Adipocyte (in vitro differentiated cells): Measurements from ENCODE around the gene PDPK1.
"Not testable (repeated sequence)": the region's sequence is repeated elsewhere in the genome, so short reads cannot be mapped to it uniquely, and the experiment has no call there.

Experiments used
- DNase-seq: peaks from one replicate; pipeline ENCODE4 v3.0.0-alpha.2; 2015; ENCODE audit warnings: low read depth
- H3K27me3 ChIP-seq: replicated peaks from 2 replicates; pipeline ENCODE4 v1.7.0; 2013; ENCODE audit warnings: mild to moderate bottlenecking, low read length, moderate library complexity; ENCODE audit not compliant: control insufficient read depth, insufficient read depth
- H3K36me3 ChIP-seq: 2 replicates; pipeline ENCODE4 v1.7.0; 2013; ENCODE audit warnings: low read length, mild to moderate bottlenecking, moderate library complexity; ENCODE audit not compliant: control insufficient read depth, insufficient read depth, severe bottlenecking
- H3K4me1 ChIP-seq: 2 replicates; pipeline ENCODE4 v1.7.0; 2013; ENCODE audit warnings: mild to moderate bottlenecking, low read length, moderate library complexity; ENCODE audit not compliant: control insufficient read depth, insufficient read depth
- H3K4me3 ChIP-seq: 2 replicates; pipeline ENCODE4 v1.7.0; 2013; ENCODE audit warnings: mild to moderate bottlenecking, low read length, moderate library complexity
- H3K9ac ChIP-seq: 2 replicates; pipeline ENCODE4 v1.7.0; 2013; ENCODE audit warnings: mild to moderate bottlenecking, low read length, moderate library complexity
- H3K9me3 ChIP-seq: 2 replicates; pipeline ENCODE4 v1.7.0; 2013; ENCODE audit warnings: mild to moderate bottlenecking, low read length, moderate library complexity; ENCODE audit not compliant: control insufficient read depth

The PDPK1 gene

DNA sequence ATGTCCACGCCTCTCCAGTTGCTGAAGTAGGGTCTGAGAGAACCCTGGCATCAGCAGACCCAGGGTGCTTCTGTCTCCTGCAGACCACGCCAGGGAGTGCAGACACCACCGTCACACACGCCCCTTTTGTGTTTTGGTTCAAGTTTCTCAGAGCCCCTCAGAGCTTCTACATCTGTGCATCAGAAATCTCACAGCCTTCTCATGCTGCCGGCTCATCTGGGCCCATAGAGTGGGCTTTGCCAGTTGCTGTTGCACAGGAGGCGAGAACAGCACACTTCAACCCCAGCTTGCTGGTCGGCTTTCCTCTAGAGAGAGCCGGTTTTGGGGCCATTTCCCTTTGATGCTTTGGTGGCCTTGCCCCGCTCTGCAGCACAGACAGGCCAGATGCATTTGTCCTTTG, 60.9 kb downstream of the PDPK1 start:
- Histone ChIP-seq H3K27me3 (no peaks in the 10 kb centered on the region), H3K9ac (no peak overlapping the region), H3K4me1 (peaks cover 6% of the 10 kb centered on the region), H3K36me3 (peaks cover 30% of the 10 kb centered on the region), H3K4me3 (no peak overlapping the region), H3K9me3 (no peaks in the 10 kb centered on the region)
- DNase-seq: no peak

DNA sequence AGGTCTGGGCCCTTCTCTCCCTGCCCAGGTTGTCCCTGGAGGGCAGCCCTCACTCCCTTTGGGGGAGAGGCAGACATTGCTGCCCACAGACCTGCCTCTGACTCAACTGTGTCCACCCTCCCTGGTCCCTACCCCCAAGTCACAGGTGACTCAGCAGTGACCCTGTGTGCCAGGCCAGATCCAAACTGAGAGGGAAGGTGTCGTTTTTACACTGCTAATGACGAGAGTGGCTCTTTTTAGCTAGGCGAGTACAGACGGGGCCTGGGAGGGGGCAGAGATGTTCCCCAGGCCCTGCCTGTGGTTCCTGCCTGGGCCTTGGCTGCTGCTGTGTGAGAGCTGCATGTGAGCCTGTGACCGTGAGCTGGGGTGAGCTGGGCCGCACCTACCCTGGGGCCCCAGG, 61.3 kb downstream of the PDPK1 start:
- not testable (repeated sequence) for H3K27me3 ChIP-seq, H3K9ac ChIP-seq, DNase-seq, H3K4me1 ChIP-seq, H3K4me3 ChIP-seq, H3K9me3 ChIP-seq
- peaks cover 28% of the 10 kb centered on the region for H3K36me3 ChIP-seq

DNA sequence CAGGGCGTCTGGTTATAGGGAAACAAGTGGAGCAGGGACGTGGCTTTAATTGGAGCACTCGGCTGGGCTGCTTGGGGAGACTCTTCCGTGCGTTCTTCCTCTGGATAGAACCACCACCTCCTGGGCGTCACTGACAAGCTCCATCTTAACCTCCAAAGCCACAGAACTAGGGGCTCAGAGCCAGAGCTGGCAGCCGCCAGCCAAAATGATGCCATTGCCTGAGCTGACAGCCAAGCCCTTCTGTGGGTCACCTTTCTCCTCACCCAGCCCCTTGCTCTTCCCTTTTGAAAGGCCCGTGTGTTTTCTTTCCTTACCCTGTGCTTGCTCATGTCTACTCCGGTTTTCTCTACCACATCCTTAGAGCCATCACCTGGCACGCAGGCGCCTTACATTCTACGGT, 62.0 kb downstream of the PDPK1 start:
- H3K36me3 ChIP-seq: peaks cover 28% of the 10 kb centered on the region
- H3K9me3 ChIP-seq, H3K27me3 ChIP-seq, H3K9ac ChIP-seq, H3K4me3 ChIP-seq, DNase-seq, H3K4me1 ChIP-seq: not testable (repeated sequence)

DNA sequence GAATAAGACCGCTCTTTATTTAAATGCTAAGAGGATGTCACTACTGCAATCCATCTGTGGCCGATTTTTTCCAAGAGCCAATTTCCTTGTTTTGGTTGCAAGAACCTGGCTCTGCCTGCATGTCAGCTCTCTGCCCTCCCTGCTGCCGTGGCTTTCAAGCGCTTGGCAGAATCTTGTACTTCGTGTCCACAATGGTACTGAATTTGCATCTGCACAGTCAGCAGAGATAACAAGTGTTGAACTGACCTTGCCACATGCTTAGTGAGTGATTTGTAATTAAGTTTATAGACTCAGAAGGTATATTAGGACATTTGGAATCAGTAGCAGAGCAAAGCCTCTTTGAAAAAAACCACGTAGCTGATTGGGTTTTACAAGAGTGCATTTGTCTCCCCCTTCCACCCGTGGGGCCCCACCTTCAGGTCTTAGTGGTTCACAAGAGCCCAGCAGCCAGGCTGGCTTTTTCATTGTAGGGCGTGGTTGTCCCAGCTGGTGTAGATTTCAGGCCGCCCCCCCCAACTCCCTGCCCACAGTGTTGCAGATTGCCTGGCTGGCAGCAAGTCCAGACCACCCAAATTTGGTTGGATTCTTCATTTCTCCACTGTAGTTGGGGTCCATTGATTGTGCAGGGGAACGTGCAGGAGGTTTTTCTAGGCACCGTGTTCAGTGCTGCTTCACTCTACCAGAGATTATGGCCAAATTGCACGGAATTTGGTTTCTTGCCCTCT, 63.6 kb downstream of the PDPK1 start:
- not testable (repeated sequence) for H3K4me1 ChIP-seq, DNase-seq, H3K4me3 ChIP-seq, H3K9me3 ChIP-seq, H3K27me3 ChIP-seq, H3K9ac ChIP-seq
- peaks cover 26% of the 10 kb centered on the region for H3K36me3 ChIP-seq

DNA sequence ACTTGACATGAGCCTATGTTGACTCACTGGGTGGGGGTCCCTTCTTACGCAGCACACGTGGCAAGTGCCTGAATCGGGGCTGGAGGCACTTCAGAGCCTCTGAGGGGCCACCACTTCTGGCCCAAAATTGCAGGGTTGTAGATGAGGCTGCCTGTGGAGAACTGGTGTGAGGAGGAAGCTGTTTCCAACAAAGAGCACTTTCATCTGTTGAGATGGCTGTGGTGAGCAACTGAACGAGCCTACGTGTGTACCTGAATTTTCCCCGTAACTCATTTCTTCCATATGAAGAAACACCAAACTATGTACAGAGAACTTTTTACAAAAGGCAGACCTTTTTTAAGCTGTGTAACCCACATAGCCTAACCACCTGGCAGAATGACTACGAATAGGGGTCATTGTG, 64.4 kb downstream of the PDPK1 start:
- not testable (repeated sequence) for H3K27me3 ChIP-seq, H3K4me1 ChIP-seq, DNase-seq, H3K9me3 ChIP-seq, H3K4me3 ChIP-seq, H3K9ac ChIP-seq
- H3K36me3 ChIP-seq: peaks cover 19% of the 10 kb centered on the region

DNA sequence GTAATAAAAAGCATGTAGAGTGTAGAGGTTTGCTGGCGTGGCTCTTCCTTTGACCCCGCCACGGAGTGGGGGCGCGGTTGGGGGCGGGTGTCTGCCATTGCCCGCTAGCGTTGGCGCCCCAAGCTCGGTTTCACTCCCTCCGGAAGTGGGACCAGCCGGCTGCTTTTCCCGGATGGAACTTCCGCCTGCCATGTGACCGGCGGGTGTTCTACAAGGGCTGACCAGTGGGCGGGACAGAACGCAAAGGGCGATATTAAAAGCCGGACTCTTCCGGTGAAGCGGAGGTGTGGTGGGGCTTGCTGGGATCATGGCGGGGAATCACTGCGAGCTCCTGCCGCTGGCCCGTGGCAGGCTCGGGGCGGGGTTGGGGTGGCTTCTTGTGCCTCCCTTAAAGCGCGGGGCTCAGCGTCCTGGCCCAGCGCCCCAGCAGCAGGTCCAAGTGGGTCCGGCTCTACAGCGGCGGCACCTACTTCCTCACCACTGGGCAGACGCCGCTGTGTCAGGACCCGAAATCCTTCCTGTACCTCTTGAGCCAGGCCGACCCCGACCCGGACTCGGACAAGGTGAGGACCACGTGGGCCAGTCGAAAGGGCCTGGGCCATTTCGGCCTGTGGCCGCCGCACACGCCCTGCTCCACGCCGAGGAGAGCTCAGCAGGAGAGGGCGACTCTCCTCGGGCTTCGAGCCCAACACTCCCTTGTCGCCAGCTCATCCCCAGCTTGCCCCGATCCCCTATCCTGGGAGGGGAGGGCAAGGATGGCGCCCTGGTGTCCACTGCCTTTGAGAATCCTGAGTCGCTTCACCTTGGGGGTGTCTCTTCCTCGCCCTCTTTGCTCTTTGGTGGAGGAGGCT, 65.6 kb downstream of the PDPK1 start:
- Histone ChIP-seq H3K27me3 (no peaks in the 10 kb centered on the region), H3K36me3 (peaks cover 7% of the 10 kb centered on the region), H3K4me1 (peaks cover 3% of the 10 kb centered on the region), H3K9me3 (no peaks in the 10 kb centered on the region), H3K4me3 (peak overlapping the region; percentile 99), H3K9ac (peak overlapping the region; percentile 99)
- DNase-seq: peak; percentile 98

DNA sequence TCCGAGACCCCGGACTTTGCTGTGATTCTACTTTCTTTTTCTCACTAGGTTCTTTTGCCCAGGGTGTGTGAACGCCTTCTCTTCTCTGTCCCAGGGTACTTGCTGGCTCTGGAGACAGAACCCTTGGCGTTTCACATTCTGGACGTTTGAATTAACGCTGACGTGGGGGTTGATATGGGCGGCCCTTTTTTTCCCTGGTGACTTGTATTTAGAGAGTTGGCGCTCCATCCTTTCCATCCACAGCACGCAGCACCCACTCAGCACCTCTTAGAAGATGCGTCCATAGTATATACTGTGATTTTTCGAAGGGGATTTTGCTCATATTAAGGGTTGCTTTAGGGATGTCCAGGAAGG, 66.2 kb downstream of the PDPK1 start:
- DNase-seq: peak; percentile 51
- H3K4me1 ChIP-seq, H3K36me3 ChIP-seq, H3K27me3 ChIP-seq, H3K9me3 ChIP-seq: not testable (repeated sequence)
- Histone ChIP-seq H3K4me3 (peak overlapping the region; percentile 99), H3K9ac (peak overlapping the region; percentile 99)

DNA sequence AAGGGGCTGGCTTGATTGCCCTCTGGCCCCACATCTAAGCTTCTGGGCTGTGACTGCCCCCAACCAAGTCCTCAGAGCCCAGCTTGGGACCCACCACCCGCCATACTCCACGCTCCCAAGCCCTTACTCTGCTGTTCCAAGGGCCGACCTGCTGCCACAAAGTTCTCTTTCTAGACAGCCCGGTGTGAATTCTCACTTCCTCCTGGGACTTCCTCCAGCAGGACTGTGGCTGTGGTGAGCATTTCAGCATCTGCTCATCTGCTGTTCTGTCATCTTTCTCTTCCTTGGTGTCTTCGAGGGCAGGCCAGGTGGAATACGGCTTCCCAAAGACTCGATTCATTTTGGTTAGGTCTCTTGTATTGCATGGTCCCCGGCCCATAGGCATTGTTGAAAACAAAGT, 69.0 kb downstream of the PDPK1 start:
- H3K36me3 ChIP-seq: peaks cover 12% of the 10 kb centered on the region
- not testable (repeated sequence) for H3K4me3 ChIP-seq, H3K9ac ChIP-seq, DNase-seq, H3K27me3 ChIP-seq, H3K4me1 ChIP-seq, H3K9me3 ChIP-seq

DNA sequence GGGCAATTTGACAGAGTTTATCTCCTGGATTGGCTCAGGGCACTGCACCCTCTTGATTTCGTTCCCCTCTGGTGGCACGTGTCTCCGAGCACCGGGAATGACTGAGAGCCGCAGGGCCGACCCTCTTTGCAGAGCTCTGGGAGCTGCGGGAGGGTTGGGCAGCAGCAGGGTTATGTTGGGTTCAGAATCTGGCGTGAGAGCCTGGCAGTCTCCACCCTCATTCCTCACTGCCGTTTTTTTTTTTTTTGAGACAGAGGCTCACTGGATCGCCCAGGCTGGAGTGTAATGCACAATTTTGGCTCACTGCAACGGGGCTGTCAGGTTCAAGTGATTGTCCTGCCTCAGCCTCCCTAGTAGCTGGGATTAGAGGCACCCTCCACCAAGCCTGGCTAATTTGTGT, 71.5 kb downstream of the PDPK1 start:
- not testable (repeated sequence) for DNase-seq, H3K9me3 ChIP-seq, H3K4me1 ChIP-seq

DNA sequence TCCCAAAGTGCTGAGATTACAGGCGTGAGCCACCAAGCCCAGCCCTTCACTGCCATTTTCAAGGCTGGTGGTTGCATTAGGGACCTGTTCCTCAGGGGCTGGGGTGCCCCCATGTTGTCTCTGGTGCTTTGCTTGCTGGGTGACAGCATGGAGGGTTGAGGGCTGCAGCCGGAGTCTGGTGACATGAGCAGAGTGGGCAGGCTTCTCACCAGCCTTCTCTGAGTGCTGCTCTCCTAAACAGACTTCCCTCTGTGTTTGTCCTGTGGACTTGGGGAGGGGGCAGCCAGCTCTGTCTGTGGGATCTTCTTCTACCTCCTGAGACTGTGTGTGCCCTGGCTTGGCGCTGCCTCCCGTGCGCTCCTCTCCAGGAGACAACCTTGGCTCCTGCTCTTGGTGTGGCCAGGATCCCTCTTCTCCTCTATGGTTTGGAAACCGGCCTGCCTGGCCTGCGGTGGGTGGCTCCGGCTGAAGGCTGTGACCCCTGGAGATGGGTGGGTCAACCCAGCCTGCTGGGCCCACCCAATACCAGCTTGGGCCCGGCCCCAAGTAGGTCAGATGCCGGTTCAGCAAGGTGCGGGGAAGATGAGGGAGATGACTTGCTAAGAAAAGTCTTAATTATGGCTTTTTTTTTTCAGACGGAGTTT, 72.1 kb downstream of the PDPK1 start:
- Histone ChIP-seq H3K4me3 (no peak overlapping the region), H3K36me3 (peaks cover 16% of the 10 kb centered on the region), H3K27me3 (no peaks in the 10 kb centered on the region), H3K4me1 (peaks cover 9% of the 10 kb centered on the region), H3K9me3 (no peaks in the 10 kb centered on the region), H3K9ac (peak overlapping the region; percentile 15)
- DNase-seq: no peak

More for the DNA sequence above, 71.5 kb downstream of the PDPK1 start:
- H3K27me3 ChIP-seq, H3K4me3 ChIP-seq, H3K9ac ChIP-seq: not testable (repeated sequence)
- peaks cover 12% of the 10 kb centered on the region for H3K36me3 ChIP-seq

DNA sequence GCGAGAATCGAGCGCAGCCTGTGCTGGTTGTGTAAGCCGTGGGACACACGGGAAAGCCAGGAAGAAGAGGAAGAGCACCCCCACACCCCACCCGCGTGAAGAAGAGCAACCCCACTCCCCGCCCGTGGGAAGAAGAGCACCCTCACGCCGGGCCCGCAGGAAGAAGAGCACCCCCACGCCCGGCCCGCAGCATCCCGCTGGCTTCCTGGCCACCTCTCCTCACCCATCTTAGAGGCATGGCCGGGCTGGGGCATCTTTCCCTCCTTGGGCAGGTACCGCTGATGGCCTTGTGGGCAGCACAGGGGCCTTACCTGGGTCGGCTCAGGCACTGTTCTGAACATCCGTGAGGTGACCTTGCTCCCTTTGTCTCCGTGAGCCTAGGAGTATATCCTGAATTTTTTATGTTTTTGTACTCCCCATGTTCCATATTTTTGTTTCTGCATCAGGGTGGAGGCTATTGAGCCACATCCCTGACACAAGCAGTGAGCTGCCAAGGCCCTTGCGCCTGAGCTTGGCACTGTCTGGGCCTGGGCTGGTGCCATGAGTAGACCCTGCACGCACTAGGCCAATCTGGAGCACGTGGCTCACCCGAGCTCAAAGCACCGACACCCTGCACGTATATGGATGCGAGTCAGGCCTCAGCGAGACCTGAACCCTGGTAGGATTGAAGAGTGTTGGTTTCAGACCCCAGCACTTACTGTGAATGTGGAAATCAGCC, 73.1 kb downstream of the PDPK1 start:
- H3K9ac ChIP-seq: no peak overlapping the region
- peaks cover 18% of the 10 kb centered on the region for H3K36me3 ChIP-seq
- no peaks in the 10 kb centered on the region for H3K9me3 ChIP-seq
- no peaks in the 10 kb centered on the region for H3K27me3 ChIP-seq
- DNase-seq: no peak
- H3K4me1 ChIP-seq: peaks cover 6% of the 10 kb centered on the region
- no peak overlapping the region for H3K4me3 ChIP-seq
